ENCODE results near the gene TBX1.
"Not testable (repeated sequence)": the region's sequence is repeated elsewhere in the genome, so short reads cannot be mapped to it uniquely, and the experiment has no call there.

TBX1 gene

GRCh38 chr22:19765477-19766239 is 5.1 kb downstream of the TBX1 start:
- no peak for DNase-seq (ENCODE audit: low spot score)

GRCh38 chr22:19766240-19766510 is 5.6 kb downstream of the TBX1 start:
- DNase-seq (ENCODE audit: low spot score), result no peak

- DNase-seq (ENCODE audit: low spot score), result no peak
These were observed 6.2 kb downstream of the TBX1 start for GRCh38 chr22:19766511-19767426.

- DNase-seq (ENCODE audit: low spot score), result no peak
These were observed 7.1 kb downstream of the TBX1 start for GRCh38 chr22:19767427-19768341.

GRCh38 chr22:19769393-19769715 is 8.8 kb downstream of the TBX1 start:
- no peak for DNase-seq (ENCODE audit: low spot score)

- no peak for DNase-seq (ENCODE audit: low spot score)
These were observed 10.0 kb downstream of the TBX1 start for GRCh38 chr22:19770349-19771220.

GRCh38 chr22:19772422-19772672 is 11.8 kb downstream of the TBX1 start:
- no peak for DNase-seq (ENCODE audit: low spot score)

- DNase-seq (ENCODE audit: low spot score), result no peak
These were observed 12.3 kb downstream of the TBX1 start for GRCh38 chr22:19772673-19773469.

GRCh38 chr22:19773470-19774040 is 13.0 kb downstream of the TBX1 start:
- no peak for DNase-seq (ENCODE audit: low spot score)

GRCh38 chr22:19774628-19775027 is 14.1 kb downstream of the TBX1 start:
- DNase-seq (ENCODE audit: low spot score), result no peak

- DNase-seq (ENCODE audit: low spot score), result no peak
These were observed 15.1 kb downstream of the TBX1 start for GRCh38 chr22:19775496-19776325.

- DNase-seq (ENCODE audit: low spot score), result no peak
These were observed 16.0 kb downstream of the TBX1 start for GRCh38 chr22:19776433-19777031.

GRCh38 chr22:19777192-19777591 is 16.6 kb downstream of the TBX1 start:
- DNase-seq (ENCODE audit: low spot score), result not testable (repeated sequence)

GRCh38 chr22:19779011-19779421 is 18.4 kb downstream of the TBX1 start:
- no peak for DNase-seq (ENCODE audit: low spot score)

- no peak for DNase-seq (ENCODE audit: low spot score)
These were observed 19.2 kb downstream of the TBX1 start for GRCh38 chr22:19779685-19780268.

- DNase-seq (ENCODE audit: low spot score), result no peak
These were observed 22.0 kb downstream of the TBX1 start for GRCh38 chr22:19782533-19782932.

- no peak for DNase-seq (ENCODE audit: low spot score)
These were observed 23.2 kb downstream of the TBX1 start for GRCh38 chr22:19783586-19784383.

Measured in left forelimb (tissue), 1 donor.